HCT116 (cell line): ENCODE measurements around the gene TRDN. TPM values are rescaled to one million over a fixed set of nuclear protein-coding genes. Genes with fewer than 3 reads are reported as not detected.

ENCODE experiments used
- ATAC-seq: fragments of 200-7000 bp; cut with Tn5 transposase; 2 replicates; pipeline ENCODE4 v1.9.1; 2020; ENCODE audit warnings: mild to moderate bottlenecking, moderate library complexity
- BruUV-seq: library from RNA; stranded (reverse); fragments of 400-500 nt; replicated peaks from 2 replicates; lab custom pipeline; 2021; lab: Mats Ljungman, UMichigan
- CTCF ChIA-PET: fragments of 300-600 bp; sonication (Branson Sonifier 250); formaldehyde crosslinking; loops from one replicate; lab custom pipeline; 2021; ENCODE audit warnings: antibody characterized with exemption; lab: Charles Lee
- POLR2A ChIA-PET: fragments of 300-600, 350-600 bp; sonication (Branson Sonifier 250); formaldehyde crosslinking; loops from one replicate; lab custom pipeline; 2021; ENCODE audit warnings: antibody characterized with exemption; lab: Charles Lee
- RAD21 ChIA-PET, 2 experiments: fragments of 300-600 bp; sonication (Branson Sonifier 250); formaldehyde crosslinking; loops; one replicate each; lab custom pipeline; 2023; ENCODE audit warnings: low total read pairs in 2 of 2; ENCODE audit not compliant: uncharacterized antibody in 2 of 2, unreplicated experiment in 2 of 2, low non-redundant PET in 1 of 2; lab: Charles Lee
- DNase-seq: peaks from one replicate; pipeline ENCODE4 v3.0.0-alpha.2; 2010; ENCODE audit warnings: low read depth, low spot score
- H2AFZ ChIP-seq: fragments of 200-600 bp; shearing (Covaris generic), sonication (generic); 2 replicates; pipeline ENCODE4 v1.6.1; 2017; ENCODE audit warnings: low read depth, mixed run types, mixed read lengths, antibody characterized with exemption, low read length; ENCODE audit not compliant: poor library complexity, severe bottlenecking
- H3K27ac ChIP-seq: 2 replicates; pipeline ENCODE4 v1.5.1; 2012; ENCODE audit warnings: low read depth, low read length
- H3K27me3 ChIP-seq: fragments of 200-600 bp; sonication (generic); 2 replicates; pipeline ENCODE4 v1.6.1; 2016; ENCODE audit warnings: mixed run types, low read length, mixed read lengths; ENCODE audit not compliant: insufficient read depth
- H3K36me3 ChIP-seq, 2 experiments: fragments of 200-500 bp in 1 of 2; fragments of 200-600 bp in 1 of 2; sonication (Bioruptor generic) in 1 of 2; sonication (generic) in 1 of 2; 2 replicates each; pipeline versions ENCODE4 v1.5.1 to v1.6.1; 2014 to 2016; ENCODE audit warnings: low read length in 2 of 2, inconsistent platforms in 1 of 2, mixed read lengths in 1 of 2, mixed run types in 1 of 2; ENCODE audit not compliant: insufficient read depth in 2 of 2, control insufficient read depth in 1 of 2
- H3K4me1 ChIP-seq, 2 experiments: fragments of 200-600 bp in 1 of 2; sonication (generic) in 1 of 2; 2 replicates each; pipeline versions ENCODE4 v1.5.1 to v1.6.1; 2012 to 2017; ENCODE audit warnings: low read length in 2 of 2, inconsistent platforms in 1 of 2, mild to moderate bottlenecking in 1 of 2, mixed read lengths in 1 of 2, mixed run types in 1 of 2, moderate library complexity in 1 of 2; ENCODE audit not compliant: insufficient read depth in 2 of 2, control insufficient read depth in 1 of 2
- H3K4me2 ChIP-seq: fragments of 200-600 bp; sonication (generic); 2 replicates; pipeline ENCODE4 v1.6.1; 2017; ENCODE audit warnings: mixed run types, low read length, mixed read lengths
- H3K4me3 ChIP-seq, 2 experiments: fragments of 200-600 bp in 1 of 2; sonication (generic) in 1 of 2; replicated peaks in 1 of 2; 2 replicates each; pipeline ENCODE4 v1.5.1; 2011 to 2016; ENCODE audit warnings: low read length in 2 of 2, control low read depth in 1 of 2, low read depth in 1 of 2, mild to moderate bottlenecking in 1 of 2, mixed read lengths in 1 of 2, mixed run types in 1 of 2
- H3K79me2 ChIP-seq: fragments of 200-600 bp; sonication (generic); 2 replicates; pipeline ENCODE4 v1.6.1; 2017; ENCODE audit warnings: mild to moderate bottlenecking, mixed run types, low read length, moderate library complexity, mixed read lengths; ENCODE audit not compliant: insufficient read depth
- H3K9ac ChIP-seq: fragments of 200-600 bp; sonication (generic); 2 replicates; pipeline ENCODE4 v1.6.1; 2016; ENCODE audit warnings: low read length, mixed read lengths
- H3K9me2 ChIP-seq: fragments of 200-600 bp; sonication (generic), shearing (Covaris generic); 2 replicates; pipeline ENCODE4 v1.6.1; 2017; ENCODE audit warnings: mixed run types, mild to moderate bottlenecking, moderate library complexity; ENCODE audit not compliant: insufficient read depth
- H3K9me3 ChIP-seq, 2 experiments: fragments of 200-500 bp in 1 of 2; fragments of 200-600 bp in 1 of 2; sonication (Bioruptor generic) in 1 of 2; sonication (generic) in 1 of 2; 2 replicates each; pipeline ENCODE4 v1.6.1; 2014 to 2017; ENCODE audit warnings: low read length in 2 of 2, mixed read lengths in 2 of 2, inconsistent platforms in 1 of 2, low read depth in 1 of 2, mild to moderate bottlenecking in 1 of 2, mixed run types in 1 of 2, moderate library complexity in 1 of 2; ENCODE audit not compliant: control insufficient read depth in 1 of 2, insufficient read depth in 1 of 2
- H4K20me1 ChIP-seq: fragments of 200-600 bp; sonication (generic), shearing (Covaris generic); 2 replicates; pipeline ENCODE4 v1.6.1; 2017; ENCODE audit warnings: mixed run types, mild to moderate bottlenecking, moderate library complexity; ENCODE audit not compliant: insufficient read depth
- CTCF ChIP-seq, 3 experiments: fragments of 200-600 bp in 1 of 3; sonication (generic) in 1 of 3; IDR thresholded peaks in 2 of 3; conservative IDR thresholded peaks in 1 of 3; 2 replicates each; pipeline ENCODE4 v1.5.1; 2012 to 2017; ENCODE audit warnings: low read depth in 2 of 3, low read length in 2 of 3, antibody characterized with exemption in 1 of 3, borderline replicate concordance in 1 of 3, control low read depth in 1 of 3, mild to moderate bottlenecking in 1 of 3, mixed read lengths in 1 of 3, mixed run types in 1 of 3, moderate library complexity in 1 of 3; ENCODE audit not compliant: insufficient read depth in 1 of 3
- ELF1 ChIP-seq: IDR thresholded peaks from 2 replicates; pipeline ENCODE4 v1.6.1; 2012; ENCODE audit warnings: low read depth, borderline replicate concordance
- EZH2phosphoT487 ChIP-seq: fragments of 200-600 bp; IDR thresholded peaks from 2 replicates; pipeline ENCODE4 v1.6.1; 2018; ENCODE audit warnings: antibody characterized with exemption, borderline replicate concordance
- FOSL1 ChIP-seq: IDR thresholded peaks from 2 replicates; pipeline ENCODE4 v1.6.1; 2012; ENCODE audit warnings: low read depth
- JUND ChIP-seq: IDR thresholded peaks from 2 replicates; pipeline ENCODE4 v1.6.1; 2012
- POLR2A ChIP-seq: IDR thresholded peaks from 2 replicates; pipeline ENCODE4 v1.7.0; 2011; ENCODE audit warnings: borderline replicate concordance; ENCODE audit not compliant: insufficient read depth, insufficient read length; ENCODE audit errors: extremely low read depth
- REST ChIP-seq: IDR thresholded peaks from 2 replicates; pipeline ENCODE4 v1.6.1; 2012; ENCODE audit warnings: low read depth
- SP1 ChIP-seq: IDR thresholded peaks from 2 replicates; pipeline ENCODE4 v1.6.1; 2012; ENCODE audit warnings: low read depth
- YY1 ChIP-seq: IDR thresholded peaks from 2 replicates; pipeline ENCODE4 v1.6.1; 2011; ENCODE audit warnings: low read length, low read depth, moderate library complexity, mild to moderate bottlenecking; ENCODE audit not compliant: insufficient replicate concordance; ENCODE audit errors: extremely low read depth
- ZNF274 ChIP-seq: fragments of 200-500 bp; sonication (Bioruptor generic); IDR thresholded peaks from 2 replicates; pipeline ENCODE4 v1.6.1; 2014; ENCODE audit warnings: mild to moderate bottlenecking, low read depth, low read length, inconsistent platforms
- intact Hi-C: fragments of 100-400 bp; cut with micrococcal nuclease; formaldehyde crosslinking; loops from 2 replicates; pipeline ENCODE4 v1.10.0; 2022
- total RNA-seq: library from RNA; stranded (reverse); gene quantifications from one replicate; pipeline ENCODE4 v1.2.1, GENCODE V29; 2021; ENCODE audit not compliant: unreplicated experiment

The TRDN gene
- total RNA-seq, 1 experiment from 2014 or later, result not detected

GRCh38 chr6:123398072-123398471 is 238.7 kb downstream of the TRDN start:
- no peaks in the 10 kb centered on the region for H3K9me2 ChIP-seq
- no peak for DNase-seq
- intact Hi-C loops, result no loop called here
- TF ChIP-seq CTCF (IDR thresholded peaks at IDR 0.05 in 2 of 3, conservative IDR thresholded peaks at IDR 0.05 in 1 of 3; ENCODE audit: borderline replicate concordance in 1 of 3, insufficient read depth in 1 of 3, low read depth in 2 of 3, low read length in 2 of 3) (no peak), JUND (no peak), SP1 (no peak), ELF1 (no peak), POLR2A (no peak), ZNF274 (no peak), REST (no peak), EZH2phosphoT487 (no peak), YY1 (no peak), FOSL1 (no peak)
- RAD21 ChIA-PET, result no interaction called here
- H3K36me3 ChIP-seq, result no peaks in the 10 kb centered on the region
- H3K9me3 ChIP-seq, result no peaks in the 10 kb centered on the region
- CTCF ChIA-PET, result no interaction called here
- POLR2A ChIA-PET, result no interaction called here
- H3K27ac ChIP-seq, result no peak overlapping the region
- no peak overlapping the region for H3K9ac ChIP-seq
- H3K4me2 ChIP-seq, result no peak overlapping the region
- H2AFZ ChIP-seq, result no peak overlapping the region
- no peaks in the 10 kb centered on the region for H3K79me2 ChIP-seq
- H4K20me1 ChIP-seq, result no peaks in the 10 kb centered on the region
- BruUV-seq, result no TSS peak
- H3K27me3 ChIP-seq, result peaks cover 12% of the 10 kb centered on the region; the same call in 1 of the 2 replicates
- ATAC-seq, result no peak
- no peaks in the 10 kb centered on the region for H3K4me1 ChIP-seq
- no peak overlapping the region for H3K4me3 ChIP-seq
